Loucy (cell line): ENCODE data around the gene BMPR1B.

ENCODE experiments used
- CTCF ChIP-seq: fragments of 200-600 bp; sonication (generic); conservative IDR thresholded peaks from 2 replicates; pipeline ENCODE4 v1.5.1; 2014; ENCODE audit warnings: mild to moderate bottlenecking, antibody characterized with exemption, low read length
- EZH2phosphoT487 ChIP-seq: fragments of 200-600 bp; IDR thresholded peaks from 2 replicates; pipeline ENCODE4 v1.6.1; 2018; ENCODE audit warnings: antibody characterized with exemption, mild to moderate bottlenecking, moderate library complexity, borderline replicate concordance

- no peak for TF ChIP-seq CTCF
- TF ChIP-seq EZH2phosphoT487: no peak
Observed at GRCh38 chr4:95178938-95179337, 421.2 kb downstream of the BMPR1B start.
